ENCODE data around the gene DOCK8.

GRCh38 chr9:398085-398484 is 183.4 kb downstream of the DOCK8 start:
- no peak for TF ChIP-seq EZH2 (IDR thresholded peaks at IDR 0.05; ENCODE audit: borderline replicate concordance, control insufficient read depth, low read depth, low read length)
- TF ChIP-seq, protein P1, sequence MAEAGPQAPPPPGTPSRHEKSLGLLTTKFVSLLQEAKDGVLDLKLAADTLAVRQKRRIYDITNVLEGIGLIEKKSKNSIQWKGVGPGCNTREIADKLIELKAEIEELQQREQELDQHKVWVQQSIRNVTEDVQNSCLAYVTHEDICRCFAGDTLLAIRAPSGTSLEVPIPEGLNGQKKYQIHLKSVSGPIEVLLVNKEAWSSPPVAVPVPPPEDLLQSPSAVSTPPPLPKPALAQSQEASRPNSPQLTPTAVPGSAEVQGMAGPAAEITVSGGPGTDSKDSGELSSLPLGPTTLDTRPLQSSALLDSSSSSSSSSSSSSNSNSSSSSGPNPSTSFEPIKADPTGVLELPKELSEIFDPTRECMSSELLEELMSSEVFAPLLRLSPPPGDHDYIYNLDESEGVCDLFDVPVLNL (IDR thresholded peaks at IDR 0.05; ENCODE audit: low read depth, low read length): no peak
- TF ChIP-seq, protein P2, sequence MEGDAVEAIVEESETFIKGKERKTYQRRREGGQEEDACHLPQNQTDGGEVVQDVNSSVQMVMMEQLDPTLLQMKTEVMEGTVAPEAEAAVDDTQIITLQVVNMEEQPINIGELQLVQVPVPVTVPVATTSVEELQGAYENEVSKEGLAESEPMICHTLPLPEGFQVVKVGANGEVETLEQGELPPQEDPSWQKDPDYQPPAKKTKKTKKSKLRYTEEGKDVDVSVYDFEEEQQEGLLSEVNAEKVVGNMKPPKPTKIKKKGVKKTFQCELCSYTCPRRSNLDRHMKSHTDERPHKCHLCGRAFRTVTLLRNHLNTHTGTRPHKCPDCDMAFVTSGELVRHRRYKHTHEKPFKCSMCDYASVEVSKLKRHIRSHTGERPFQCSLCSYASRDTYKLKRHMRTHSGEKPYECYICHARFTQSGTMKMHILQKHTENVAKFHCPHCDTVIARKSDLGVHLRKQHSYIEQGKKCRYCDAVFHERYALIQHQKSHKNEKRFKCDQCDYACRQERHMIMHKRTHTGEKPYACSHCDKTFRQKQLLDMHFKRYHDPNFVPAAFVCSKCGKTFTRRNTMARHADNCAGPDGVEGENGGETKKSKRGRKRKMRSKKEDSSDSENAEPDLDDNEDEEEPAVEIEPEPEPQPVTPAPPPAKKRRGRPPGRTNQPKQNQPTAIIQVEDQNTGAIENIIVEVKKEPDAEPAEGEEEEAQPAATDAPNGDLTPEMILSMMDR (IDR thresholded peaks at IDR 0.05 in 2 of 3, conservative IDR thresholded peaks at IDR 0.05 in 1 of 3; ENCODE audit: control insufficient read depth in 2 of 3, extremely low read depth in 1 of 3, insufficient read depth in 1 of 3, low read depth in 3 of 3, low read length in 3 of 3): no peak
- TF ChIP-seq SUPT20H (IDR thresholded peaks at IDR 0.05; ENCODE audit: borderline replicate concordance, control insufficient read depth, low read depth, low read length): no peak
- no peak for TF ChIP-seq FOXM1 (IDR thresholded peaks at IDR 0.05; ENCODE audit: low read depth, low read length)
- TF ChIP-seq EP300 (IDR thresholded peaks at IDR 0.05; ENCODE audit: borderline replicate concordance in 1 of 2, control insufficient read depth in 1 of 2, low read depth in 2 of 2, low read length in 2 of 2): no peak
- no peak for TF ChIP-seq NFYB (IDR thresholded peaks at IDR 0.05; ENCODE audit: insufficient read depth, low read depth, low read length)
- TF ChIP-seq POLR2A (IDR thresholded peaks at IDR 0.05; ENCODE audit: low read depth, low read length): no peak
- no peak for TF ChIP-seq TBL1XR1 (IDR thresholded peaks at IDR 0.05; ENCODE audit: low read depth, low read length)

Measured in GM12878 (cell line).